Measurements from ENCODE around the gene ACKR4.
"Not testable (repeated sequence)": the region's sequence is repeated elsewhere in the genome, so short reads cannot be mapped to it uniquely, and the experiment has no call there.

ACKR4 gene

GRCh38 chr3:132595014-132595413, 2.1 kb upstream of the ACKR4 start:
- no peak for DNase-seq

DNA sequence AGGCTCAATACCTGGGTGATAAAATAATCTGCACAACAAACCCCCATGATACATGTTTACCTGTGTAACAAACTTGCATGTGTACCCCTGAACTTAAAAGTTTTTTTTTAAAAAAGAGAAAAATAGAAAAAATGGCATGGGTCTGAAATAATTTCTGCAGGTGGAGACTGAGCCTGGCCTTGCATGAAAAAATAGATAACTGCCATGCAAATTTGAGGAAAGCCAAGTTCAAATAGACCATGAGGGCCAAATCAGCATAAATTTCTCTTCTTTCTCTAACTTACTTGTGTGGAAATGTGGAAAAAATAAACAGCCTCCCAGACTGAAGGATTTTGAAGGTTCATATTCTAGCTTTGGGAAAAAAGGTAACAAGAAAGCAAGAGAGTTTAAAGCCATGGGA, 744 bp upstream of the ACKR4 start:
- no peak for DNase-seq

DNA sequence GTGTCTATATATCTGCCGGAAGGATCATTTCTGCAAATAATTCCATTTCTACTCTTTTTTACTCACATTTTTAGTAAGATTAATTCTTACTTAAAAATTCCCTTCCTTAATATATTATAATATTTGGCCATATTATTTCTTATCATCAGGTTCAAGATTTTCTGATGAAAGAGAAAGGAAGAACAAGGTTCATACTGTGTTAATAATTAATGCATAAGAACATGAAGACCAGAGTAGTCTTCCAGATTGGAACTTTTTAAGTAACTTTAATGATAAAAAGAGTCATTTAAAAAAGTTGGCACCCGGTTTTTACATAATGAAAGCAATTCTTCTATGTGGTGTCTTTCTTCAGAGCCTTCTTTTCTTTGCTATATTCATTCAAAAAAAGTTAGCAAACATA, 590 bp downstream of the ACKR4 start:
- DNase-seq = no peak

DNA sequence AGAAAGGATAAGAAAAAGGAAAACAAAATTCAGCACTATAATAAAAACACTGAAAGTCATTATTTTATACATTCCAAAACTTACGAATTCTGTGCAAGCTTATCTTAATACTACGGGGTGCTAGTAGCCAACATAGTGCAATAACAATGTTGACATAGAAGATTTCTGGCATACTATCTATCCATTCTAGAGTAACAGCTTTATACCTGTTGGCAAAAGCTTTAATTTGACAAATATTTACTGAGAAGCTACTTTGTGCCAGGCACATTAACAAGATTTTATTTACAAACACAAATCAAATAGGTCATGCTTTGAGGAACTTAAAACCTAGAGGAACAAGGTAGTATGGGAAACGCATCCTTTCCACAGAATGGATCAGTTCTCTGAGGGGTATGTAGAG, 1.1 kb downstream of the ACKR4 start:
- no peak for DNase-seq

DNA sequence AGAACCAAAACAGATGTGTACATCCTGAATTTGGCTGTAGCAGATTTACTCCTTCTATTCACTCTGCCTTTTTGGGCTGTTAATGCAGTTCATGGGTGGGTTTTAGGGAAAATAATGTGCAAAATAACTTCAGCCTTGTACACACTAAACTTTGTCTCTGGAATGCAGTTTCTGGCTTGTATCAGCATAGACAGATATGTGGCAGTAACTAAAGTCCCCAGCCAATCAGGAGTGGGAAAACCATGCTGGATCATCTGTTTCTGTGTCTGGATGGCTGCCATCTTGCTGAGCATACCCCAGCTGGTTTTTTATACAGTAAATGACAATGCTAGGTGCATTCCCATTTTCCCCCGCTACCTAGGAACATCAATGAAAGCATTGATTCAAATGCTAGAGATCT, 3.5 kb downstream of the ACKR4 start:
- not testable (repeated sequence) for DNase-seq

GRCh38 chr3:132605374-132605792, 8.3 kb downstream of the ACKR4 start:
- DNase-seq = no peak

DNA sequence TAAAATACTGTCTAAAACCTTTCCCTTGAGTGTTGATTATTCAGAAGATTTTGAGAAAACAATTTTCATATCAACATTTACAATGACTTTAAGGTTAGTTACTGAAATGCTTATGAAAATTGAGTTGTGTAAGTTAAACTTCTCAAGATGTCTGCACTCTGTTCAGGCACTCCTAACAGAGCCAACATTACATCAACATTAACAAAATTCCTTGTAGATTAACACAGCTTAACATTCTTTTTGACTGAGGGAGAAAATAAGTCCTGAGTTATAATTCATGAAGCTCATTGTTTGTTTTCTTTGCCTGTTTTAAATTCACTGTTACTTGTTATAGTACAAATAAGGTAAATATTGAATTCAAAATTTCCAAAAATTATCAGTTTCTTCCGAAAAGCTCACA, 9.0 kb downstream of the ACKR4 start:
- DNase-seq = no peak

- not testable (repeated sequence) for DNase-seq
Measured at GRCh38 chr3:132606620-132607019, 9.6 kb downstream of the ACKR4 start.

GRCh38 chr3:132615301-132615700, 18.2 kb downstream of the ACKR4 start:
- not testable (repeated sequence) for DNase-seq

- no peak for DNase-seq
Measured at GRCh38 chr3:132615881-132616280, 18.8 kb downstream of the ACKR4 start.

DNA sequence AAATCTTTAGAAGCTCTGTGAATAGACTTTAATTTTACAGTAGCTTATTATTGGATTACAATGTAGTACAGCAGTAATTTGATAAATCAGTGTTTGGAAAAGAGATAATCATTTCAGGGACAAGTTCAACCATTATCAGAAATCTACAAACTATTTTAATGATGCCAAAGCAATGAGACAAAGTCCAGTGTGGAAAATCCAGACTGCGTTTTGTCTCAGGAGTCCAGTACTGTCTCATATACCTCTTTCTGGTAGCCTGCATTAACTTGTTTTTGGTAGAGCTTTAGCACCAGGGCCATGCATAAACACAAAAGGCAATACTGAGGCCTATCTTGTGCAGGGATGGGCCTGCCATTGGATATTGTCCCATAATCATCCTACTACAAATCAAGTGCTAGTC, 19.7 kb downstream of the ACKR4 start:
- DNase-seq = no peak

GRCh38 chr3:132622148-132622547, 25.1 kb downstream of the ACKR4 start:
- DNase-seq = no peak

DNA sequence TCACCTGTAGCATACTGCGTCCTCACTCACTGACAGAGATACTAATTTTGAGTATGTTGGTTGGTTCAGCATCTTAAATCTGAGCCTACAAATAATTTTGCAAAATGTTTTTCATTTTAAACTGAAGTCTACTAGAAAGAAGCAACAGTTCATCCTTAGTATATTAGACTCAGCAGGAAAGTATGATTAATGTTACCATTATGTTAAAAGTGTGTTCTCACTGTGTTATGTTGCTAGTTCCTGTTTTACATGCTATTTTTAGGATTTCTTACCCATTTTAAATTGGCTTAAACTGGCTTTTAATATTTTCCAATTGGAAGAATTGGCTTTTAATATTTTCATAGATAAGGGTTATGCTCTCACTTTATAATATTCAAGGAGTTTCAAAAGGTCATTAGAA, 25.7 kb downstream of the ACKR4 start:
- DNase-seq = no peak

GRCh38 chr3:132623646-132624045, 26.6 kb downstream of the ACKR4 start:
- DNase-seq = no peak

DNA sequence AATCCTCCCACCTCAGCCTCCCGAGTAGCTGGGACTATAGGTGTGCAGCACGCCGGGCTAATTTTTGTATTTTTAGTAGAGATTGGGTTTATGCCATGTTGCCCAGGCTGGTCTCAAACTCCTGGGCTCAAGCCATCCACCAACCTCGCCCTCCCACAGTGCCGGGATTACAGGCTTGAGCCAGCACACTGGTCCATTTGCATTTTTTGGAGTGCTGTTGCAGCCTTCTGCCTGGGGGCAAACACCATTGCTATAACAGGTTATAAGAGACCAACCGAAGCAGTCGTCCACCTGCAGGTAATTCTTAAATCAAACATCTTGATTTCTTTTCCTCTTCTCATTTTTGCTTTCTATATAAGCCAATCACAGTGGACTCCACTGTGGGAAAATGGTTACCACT, 27.7 kb downstream of the ACKR4 start:
- DNase-seq = no peak

- no peak for DNase-seq
Measured at GRCh38 chr3:132625613-132626012, 28.5 kb downstream of the ACKR4 start.

- no peak for DNase-seq
Measured at GRCh38 chr3:132626955-132627354, 29.9 kb downstream of the ACKR4 start.

GRCh38 chr3:132628157-132628556, 31.1 kb downstream of the ACKR4 start:
- DNase-seq = no peak

DNA sequence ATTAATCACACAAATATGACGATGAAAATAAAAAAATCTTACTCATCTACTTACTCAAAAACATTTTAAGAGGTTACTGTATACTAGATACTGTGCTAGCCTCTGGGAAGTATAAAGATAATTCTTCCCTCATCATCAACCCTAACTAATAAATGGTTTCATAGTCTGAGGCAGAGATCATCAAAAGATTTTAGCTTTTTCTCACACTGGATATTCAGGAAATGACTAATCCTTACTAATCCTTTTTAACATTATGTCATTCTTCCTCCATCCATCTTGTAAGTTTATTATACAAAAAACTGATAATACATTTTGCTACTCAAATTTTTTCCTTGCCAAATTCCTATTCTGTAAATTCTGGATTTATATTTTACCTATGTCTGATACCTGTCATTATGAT, 32.9 kb downstream of the ACKR4 start:
- no peak for DNase-seq

DNA sequence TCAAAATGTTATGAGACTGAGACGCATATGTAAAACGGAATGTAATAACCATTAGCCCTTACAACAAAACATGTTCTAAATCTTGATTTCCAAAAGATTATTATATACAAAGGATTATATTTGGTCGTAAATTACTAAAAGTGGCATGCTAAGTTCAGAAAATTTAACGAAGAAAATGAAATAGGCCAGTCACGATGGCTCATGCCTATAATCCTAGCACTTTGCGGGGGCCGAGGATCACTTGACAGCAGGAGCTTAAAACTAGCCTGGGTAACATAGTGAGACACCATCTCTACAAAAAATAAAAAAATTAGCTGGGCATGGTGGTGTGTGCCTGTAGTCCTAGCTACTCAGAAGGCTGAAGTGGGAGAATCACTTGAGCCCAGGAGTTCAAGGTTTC, 33.5 kb downstream of the ACKR4 start:
- DNase-seq = no peak

DNA sequence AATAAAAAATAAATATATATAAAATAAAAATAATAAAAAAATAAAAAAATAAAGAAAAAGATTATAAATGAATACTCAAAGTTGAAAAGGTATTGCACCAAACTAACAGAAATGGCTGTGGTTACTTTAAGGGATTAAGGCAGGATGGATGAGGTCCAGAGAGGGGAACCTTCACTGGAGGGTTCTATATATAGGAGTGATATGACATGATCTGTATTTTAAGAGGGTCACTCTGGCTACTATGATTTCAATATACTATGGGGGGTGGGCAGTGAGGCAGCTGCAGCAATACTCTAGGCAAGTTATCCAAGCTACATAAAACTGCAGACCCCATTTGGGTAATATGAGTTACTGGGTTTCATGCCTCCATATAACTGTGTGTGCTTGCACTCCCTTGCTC, 38.0 kb downstream of the ACKR4 start:
- DNase-seq = no peak

GRCh38 chr3:132637590-132637989, 40.5 kb downstream of the ACKR4 start:
- no peak for DNase-seq

- no peak for DNase-seq
Measured at GRCh38 chr3:132638706-132639105, 41.6 kb downstream of the ACKR4 start.

DNA sequence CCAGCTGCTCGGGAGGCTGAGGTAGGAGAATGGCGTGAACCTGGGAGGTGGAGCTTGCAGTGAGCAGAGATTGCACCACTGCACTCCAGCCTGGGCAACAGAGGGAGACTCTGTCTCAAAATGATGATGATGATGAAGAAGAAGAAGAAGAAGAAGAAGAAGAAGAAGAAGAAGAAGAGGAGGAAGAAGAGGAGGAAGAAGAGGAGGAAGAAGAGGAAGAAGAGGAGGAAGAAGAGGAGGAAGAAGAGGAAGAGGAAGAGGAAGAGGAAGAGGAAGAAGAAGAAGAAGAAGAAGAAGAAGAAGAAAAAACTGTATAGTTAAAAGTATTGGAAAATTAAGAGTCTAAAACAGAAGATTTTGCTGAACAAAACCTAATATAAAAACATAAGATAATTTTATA, 44.4 kb downstream of the ACKR4 start:
- DNase-seq = not testable (repeated sequence)

- DNase-seq = no peak
Measured at GRCh38 chr3:132641837-132642538, 44.9 kb downstream of the ACKR4 start.

DNA sequence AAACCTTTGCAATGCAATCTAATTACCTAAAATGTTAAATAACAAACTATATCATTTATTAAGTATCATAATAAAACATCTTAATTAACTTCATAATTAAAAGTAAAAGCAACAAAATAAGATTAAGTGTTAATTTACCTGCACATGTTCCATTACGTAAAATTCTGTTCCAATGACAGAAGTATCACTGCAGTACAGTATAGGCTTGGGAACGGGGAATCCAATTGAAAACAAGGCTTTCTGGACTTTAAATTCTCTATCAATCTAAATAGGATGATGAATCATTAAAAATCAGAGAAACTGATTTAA, 45.4 kb downstream of the ACKR4 start:
- no peak for DNase-seq
